AG09319 (cell line): Measurements from ENCODE around the gene UPF2.
"Not testable (repeated sequence)": the region's sequence is repeated elsewhere in the genome, so short reads cannot be mapped to it uniquely, and the experiment has no call there.

Source experiments
- DNase-seq: peaks from one replicate; pipeline ENCODE4 v3.0.0-alpha.2; 2010; ENCODE audit warnings: low read depth; ENCODE audit errors: extremely low read depth
- CTCF ChIP-seq: IDR thresholded peaks from 2 replicates; pipeline ENCODE4 v1.5.1; 2011; ENCODE audit warnings: low read depth, mild to moderate bottlenecking, inconsistent platforms, low read length, moderate library complexity

The UPF2 gene

GRCh38 chr10:12077580-12078180, 35.1 kb upstream of the UPF2 start:
- no peak for TF ChIP-seq CTCF
- DNase-seq = no peak

GRCh38 chr10:12073526-12073925, 30.9 kb upstream of the UPF2 start:
- no peak for TF ChIP-seq CTCF
- DNase-seq = no peak

GRCh38 chr10:12071441-12071840, 28.8 kb upstream of the UPF2 start:
- DNase-seq = not testable (repeated sequence)

DNA sequence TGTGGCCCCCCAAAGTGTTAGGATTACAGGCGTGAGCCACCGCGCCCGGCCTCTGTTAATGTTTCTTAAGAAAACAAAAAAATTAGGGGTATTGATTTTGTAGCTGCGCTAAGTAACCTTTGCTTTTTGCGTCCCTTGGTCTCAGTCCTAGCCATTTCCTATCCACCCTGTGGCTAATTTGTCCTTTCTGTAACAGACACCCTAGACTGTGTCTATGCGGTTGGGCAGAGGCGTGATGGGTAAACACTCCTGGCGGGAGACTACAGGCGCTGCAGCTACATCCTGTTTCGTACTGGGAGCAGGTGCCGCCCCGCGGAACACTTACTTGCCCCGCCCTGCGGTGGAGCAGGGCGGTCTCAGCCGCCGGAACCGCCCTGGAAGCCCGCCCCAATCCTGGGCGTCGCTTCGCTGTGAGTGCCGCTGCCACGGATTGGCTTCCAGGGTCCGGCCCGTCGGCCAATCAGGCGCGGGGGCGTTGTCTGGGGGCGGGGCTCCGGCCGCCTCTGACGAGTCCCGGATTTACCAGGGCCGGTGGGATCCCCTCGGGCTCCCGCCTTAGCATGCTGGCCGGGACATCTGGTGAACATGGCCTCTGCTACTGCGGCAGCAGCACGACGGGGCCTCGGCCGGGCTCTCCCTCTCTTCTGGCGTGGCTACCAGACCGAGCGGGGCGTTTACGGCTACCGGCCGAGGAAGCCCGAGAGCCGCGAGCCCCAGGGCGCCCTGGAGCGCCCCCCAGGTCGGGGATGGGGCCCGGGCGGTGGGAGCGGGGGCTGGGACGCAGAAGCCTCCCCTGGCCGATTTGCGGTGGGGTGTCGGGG, 26.1 kb upstream of the UPF2 start, which contains the start of gene DHTKD1:
Gene DHTKD1, plus strand, starts transcription at position 506 of the 821 bp plus-strand sequence. Its CDS starts 80 bp downstream, at position 586.
- peak; percentile 91 for DNase-seq
- TF ChIP-seq CTCF = peak; percentile 12; the same call in 1 of the 2 replicates

GRCh38 chr10:12067336-12067735, 24.7 kb upstream of the UPF2 start:
- DNase-seq = no peak
- TF ChIP-seq CTCF = no peak

GRCh38 chr10:12063483-12063818, 20.8 kb upstream of the UPF2 start:
- TF ChIP-seq CTCF = no peak
- DNase-seq = no peak

DNA sequence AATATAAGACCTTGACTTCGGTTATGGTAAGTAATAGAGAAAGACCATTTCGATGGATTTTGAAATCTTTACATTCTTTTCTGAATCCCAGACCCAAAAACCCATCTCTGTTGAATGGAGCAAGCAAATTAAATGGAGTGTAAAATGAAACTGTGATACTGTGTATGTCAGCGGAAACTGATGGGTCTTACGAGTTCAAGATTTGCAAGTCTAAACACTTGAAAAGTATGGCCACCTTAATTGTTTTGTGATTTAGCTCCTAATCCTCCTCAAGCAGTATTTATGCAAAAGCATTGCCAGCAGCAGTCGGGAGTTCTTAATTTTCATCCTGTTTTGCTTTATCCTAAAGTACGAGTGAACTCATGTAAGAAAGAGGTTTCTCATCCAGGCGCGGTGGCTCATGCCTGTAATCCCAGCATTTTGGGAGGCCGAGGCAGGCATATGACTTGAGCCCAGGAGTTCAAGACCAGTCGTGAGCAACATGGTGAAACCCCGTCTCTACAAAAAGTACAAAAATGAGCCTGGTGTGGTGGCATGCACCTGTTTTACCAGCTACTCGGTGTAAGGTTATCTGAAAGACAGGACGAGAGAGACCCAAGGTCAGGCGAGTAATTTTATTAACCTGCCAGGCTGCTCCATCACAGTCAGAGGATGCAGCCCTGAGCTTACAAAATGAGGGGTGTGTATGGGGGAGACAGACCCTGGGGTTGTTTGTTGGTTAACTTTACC, 20.3 kb upstream of the UPF2 start:
- no peak for DNase-seq
- no peak for TF ChIP-seq CTCF
